H9 (cell line): ENCODE results near the gene VWF. TPM values are rescaled to one million over a fixed set of nuclear protein-coding genes. Genes with fewer than 3 reads are reported as not detected.
A peak's percentile ranks its signal among the peaks of the same experiment; 100 is the strongest.

Source experiments
- DNase-seq: peaks from one replicate; pipeline ENCODE4 v3.0.0-alpha.2; 2017
- H2AFZ ChIP-seq: one replicate; pipeline ENCODE4 v1.6.1; 2013; ENCODE audit warnings: mild to moderate bottlenecking, low read length, control low read depth, moderate library complexity
- H2AK5ac ChIP-seq: 2 replicates; pipeline ENCODE4 v1.6.1; 2013; ENCODE audit warnings: low read length, control low read depth, mixed read lengths; ENCODE audit not compliant: insufficient read length
- H2BK120ac ChIP-seq: one replicate; pipeline ENCODE4 v1.6.1; 2013; ENCODE audit warnings: low read depth, mild to moderate bottlenecking, low read length, control low read depth, inconsistent platforms; ENCODE audit not compliant: poor library complexity, severe bottlenecking
- H2BK12ac ChIP-seq: 2 replicates; pipeline ENCODE4 v1.6.1; 2013; ENCODE audit warnings: low read length, control low read depth, mixed read lengths, low read depth; ENCODE audit not compliant: insufficient read length
- H2BK15ac ChIP-seq: 2 replicates; pipeline ENCODE4 v1.6.1; 2013; ENCODE audit warnings: low read depth, low read length, control low read depth
- H2BK20ac ChIP-seq: one replicate; pipeline ENCODE4 v1.6.1; 2013; ENCODE audit warnings: low read depth, mild to moderate bottlenecking, low read length, control low read depth, inconsistent platforms; ENCODE audit not compliant: poor library complexity, severe bottlenecking
- H2BK5ac ChIP-seq: 2 replicates; pipeline ENCODE4 v1.6.1; 2013; ENCODE audit warnings: low read length, control low read depth, mixed read lengths; ENCODE audit not compliant: insufficient read length
- H3K14ac ChIP-seq: 2 replicates; pipeline ENCODE4 v1.6.1; 2013; ENCODE audit warnings: low read length, control low read depth; ENCODE audit not compliant: insufficient read depth
- H3K18ac ChIP-seq: 2 replicates; pipeline ENCODE4 v1.6.1; 2013; ENCODE audit warnings: low read depth, mild to moderate bottlenecking, mixed read lengths, low read length, control low read depth; ENCODE audit not compliant: insufficient read length
- H3K23ac ChIP-seq: 2 replicates; pipeline ENCODE4 v1.6.1; 2013; ENCODE audit warnings: low read length, control low read depth, mixed read lengths, low read depth; ENCODE audit not compliant: insufficient read length
- H3K23me2 ChIP-seq: 2 replicates; pipeline ENCODE4 v1.6.1; 2013; ENCODE audit warnings: low read depth, mild to moderate bottlenecking, mixed read lengths, low read length, control low read depth; ENCODE audit not compliant: insufficient read length, poor library complexity, severe bottlenecking
- H3K27ac ChIP-seq: 2 replicates; pipeline ENCODE4 v1.5.1; 2013; ENCODE audit warnings: low read length, control low read depth, mixed read lengths, low read depth; ENCODE audit not compliant: insufficient read length
- H3K27me3 ChIP-seq: 2 replicates; pipeline ENCODE4 v1.6.1; 2013; ENCODE audit warnings: low read length, control low read depth, inconsistent platforms; ENCODE audit not compliant: insufficient read depth
- H3K4ac ChIP-seq: 2 replicates; pipeline ENCODE4 v1.6.1; 2013; ENCODE audit warnings: low read depth, mild to moderate bottlenecking, control low read depth, inconsistent platforms, low read length, moderate library complexity
- H3K4me1 ChIP-seq: 2 replicates; pipeline ENCODE4 v1.6.1; 2013; ENCODE audit warnings: low read length, control low read depth, inconsistent platforms; ENCODE audit not compliant: insufficient read depth
- H3K4me2 ChIP-seq: 2 replicates; pipeline ENCODE4 v1.6.1; 2013; ENCODE audit warnings: low read length, control low read depth, mixed read lengths; ENCODE audit not compliant: insufficient read length, insufficient read depth
- H3K56ac ChIP-seq: 2 replicates; pipeline ENCODE4 v1.6.1; 2013; ENCODE audit warnings: low read depth, mild to moderate bottlenecking, mixed read lengths, low read length, control low read depth; ENCODE audit not compliant: insufficient read length
- H3K79me1 ChIP-seq: 2 replicates; pipeline ENCODE4 v1.6.1; 2013; ENCODE audit warnings: low read depth, mild to moderate bottlenecking, moderate library complexity, low read length, control low read depth, inconsistent platforms; ENCODE audit not compliant: insufficient read depth, poor library complexity, severe bottlenecking
- H3K79me2 ChIP-seq: 2 replicates; pipeline ENCODE4 v1.6.1; 2013; ENCODE audit warnings: low read length, control low read depth, inconsistent platforms; ENCODE audit not compliant: insufficient read depth
- H3K9ac ChIP-seq: 2 replicates; pipeline ENCODE4 v1.6.1; 2013; ENCODE audit warnings: low read length, control low read depth, mixed read lengths; ENCODE audit not compliant: insufficient read length; ENCODE audit errors: extremely low read depth
- H3K9me3 ChIP-seq: one replicate; pipeline ENCODE4 v1.6.1; 2013; ENCODE audit warnings: low read depth, low read length, inconsistent platforms; ENCODE audit not compliant: control insufficient read depth
- H3T11ph ChIP-seq: one replicate; pipeline ENCODE4 v1.6.1; 2013; ENCODE audit warnings: mild to moderate bottlenecking, low read length, control low read depth, inconsistent platforms
- H4K20me1 ChIP-seq: one replicate; pipeline ENCODE4 v1.6.1; 2013; ENCODE audit not compliant: control insufficient read depth, insufficient read length, insufficient read depth
- H4K5ac ChIP-seq: 2 replicates; pipeline ENCODE4 v1.6.1; 2013; ENCODE audit warnings: low read depth, mild to moderate bottlenecking, mixed read lengths, low read length, control low read depth; ENCODE audit not compliant: insufficient read length
- H4K8ac ChIP-seq: replicated peaks from 2 replicates; pipeline ENCODE4 v1.6.1; 2013; ENCODE audit warnings: low read length, control low read depth, mixed read lengths, low read depth; ENCODE audit not compliant: insufficient read length
- H4K91ac ChIP-seq: 2 replicates; pipeline ENCODE4 v1.6.1; 2013; ENCODE audit warnings: low read depth, mild to moderate bottlenecking, moderate library complexity, mixed read lengths, low read length, control low read depth; ENCODE audit not compliant: insufficient read length
- H3K27ac Mint-ChIP-seq, 3 experiments: 2 replicates in 2 of 3; 3 replicates in 1 of 3; pipeline ENCODE4 v1.8.0; 2020 to 2021; ENCODE audit warnings: mixed read lengths in 3 of 3, mild to moderate bottlenecking in 1 of 3, moderate library complexity in 1 of 3
- H3K27me3 Mint-ChIP-seq: 2 replicates; pipeline ENCODE4 v1.8.0; 2021; ENCODE audit warnings: low read depth, mild to moderate bottlenecking, moderate library complexity, mixed read lengths
- H3K36me3 Mint-ChIP-seq, 3 experiments: 2 replicates in 2 of 3; 3 replicates in 1 of 3; pipeline ENCODE4 v1.8.0; 2020 to 2021; ENCODE audit warnings: low read depth in 3 of 3, mixed read lengths in 3 of 3; ENCODE audit not compliant: insufficient read depth in 1 of 3
- H3K4me1 Mint-ChIP-seq, 2 experiments: 2 replicates each; pipeline ENCODE4 v1.8.0; 2020; ENCODE audit warnings: mixed read lengths in 2 of 2
- H3K4me3 Mint-ChIP-seq, 2 experiments: 2 replicates in 1 of 2; 3 replicates in 1 of 2; pipeline ENCODE4 v1.8.0; 2020 to 2021; ENCODE audit warnings: mild to moderate bottlenecking in 2 of 2, mixed read lengths in 2 of 2, moderate library complexity in 1 of 2
- H3K9me3 Mint-ChIP-seq, 2 experiments: 2 replicates in 1 of 2; 3 replicates in 1 of 2; pipeline ENCODE4 v1.8.0; 2020; ENCODE audit warnings: mild to moderate bottlenecking in 2 of 2, mixed read lengths in 2 of 2, moderate library complexity in 1 of 2
- CTCF ChIP-seq: fragments of 200-600 bp; sonication (generic); conservative IDR thresholded peaks from 3 replicates; pipeline ENCODE4 v1.8.0; 2021; ENCODE audit warnings: antibody characterized with exemption, mild to moderate bottlenecking
- WGBS: extraction: QIAGEN DNeasy Blood & Tissue Kit; methylation state at CpG from one replicate; pipeline ENCODE4 v1.1.7; 2013; ENCODE audit warnings: missing lambda C conversion rate, low lambda C conversion rate, mixed read lengths; ENCODE audit not compliant: insufficient read length; ENCODE audit errors: extremely low coverage; 5-methylcytosine and 5-hydroxymethylcytosine counted together
- total RNA-seq: library from RNA; stranded (reverse); gene quantifications from 2 replicates; pipeline ENCODE4 v1.2.1, GENCODE V29; 2021

VWF gene
- total RNA-seq, 1 experiment from 2014 or later = 0.17 TPM

- Mint-ChIP-seq H3K27ac (no peak overlapping the region), H3K9me3 (no peaks in the 10 kb centered on the region; a peak in 1 of 5 replicates), H3K4me1 (peaks cover 22 to 24% of the 10 kb centered on the region in 2 experiments), H3K4me3 (no peak overlapping the region), H3K27me3 (peaks cover 15% of the 10 kb centered on the region), H3K36me3 (no peaks in the 10 kb centered on the region; a peak in 1 of 7 replicates)
- H2BK15ac ChIP-seq = no peak overlapping the region
- peak; percentile 69 for DNase-seq
- H4K91ac ChIP-seq = no peak overlapping the region
- no peak for TF ChIP-seq CTCF
- H2BK120ac ChIP-seq = no peak overlapping the region
- no peak overlapping the region for H2BK12ac ChIP-seq
- H3K18ac ChIP-seq = no peak overlapping the region
- peaks cover 12% of the 10 kb centered on the region; the same call in 1 of the 2 replicates for H3K4me1 ChIP-seq
- no peaks in the 10 kb centered on the region for H3K23me2 ChIP-seq
- no CpG with 5 or more reads among the region's 4 CpGs for WGBS
- no peak overlapping the region for H3K4ac ChIP-seq
- H3K27ac ChIP-seq = no peak overlapping the region
- no peaks in the 10 kb centered on the region for H3K79me1 ChIP-seq
- no peak overlapping the region for H2BK20ac ChIP-seq
- no peaks in the 10 kb centered on the region for H3K27me3 ChIP-seq
- H3K9ac ChIP-seq = no peak overlapping the region
- no peak overlapping the region for H4K5ac ChIP-seq
- no peak overlapping the region for H4K8ac ChIP-seq
- H3K56ac ChIP-seq = no peak overlapping the region
- no peak overlapping the region for H2BK5ac ChIP-seq
- no peaks in the 10 kb centered on the region for H3K9me3 ChIP-seq
- H2AK5ac ChIP-seq = no peak overlapping the region
- H3K4me2 ChIP-seq = no peak overlapping the region
- H3T11ph ChIP-seq = no peak overlapping the region
- no peak overlapping the region for H3K14ac ChIP-seq
- H2AFZ ChIP-seq = no peak overlapping the region
- no peak overlapping the region for H3K23ac ChIP-seq
- H3K79me2 ChIP-seq = no peaks in the 10 kb centered on the region
- H4K20me1 ChIP-seq = no peaks in the 10 kb centered on the region
These were observed 163.7 kb downstream of the VWF start for GRCh38 chr12:5960783-5961182.
